Smooth muscle cell of bladder (primary cell): ENCODE measurements around the gene ADAP1. TPM values are rescaled to one million over a fixed set of nuclear protein-coding genes. Genes with fewer than 3 reads are reported as not detected.

Experiments used
- total RNA-seq: library from RNA; depleted of rRNA; stranded (reverse); fragments of >200 nt; gene quantifications from 2 replicates; pipeline ENCODE4 v1.2.3, GENCODE V29; 2014

Gene ADAP1, protein sequence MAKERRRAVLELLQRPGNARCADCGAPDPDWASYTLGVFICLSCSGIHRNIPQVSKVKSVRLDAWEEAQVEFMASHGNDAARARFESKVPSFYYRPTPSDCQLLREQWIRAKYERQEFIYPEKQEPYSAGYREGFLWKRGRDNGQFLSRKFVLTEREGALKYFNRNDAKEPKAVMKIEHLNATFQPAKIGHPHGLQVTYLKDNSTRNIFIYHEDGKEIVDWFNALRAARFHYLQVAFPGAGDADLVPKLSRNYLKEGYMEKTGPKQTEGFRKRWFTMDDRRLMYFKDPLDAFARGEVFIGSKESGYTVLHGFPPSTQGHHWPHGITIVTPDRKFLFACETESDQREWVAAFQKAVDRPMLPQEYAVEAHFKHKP
- total RNA-seq, result 9.1 and 9.2 TPM in 2 replicates

DNA sequence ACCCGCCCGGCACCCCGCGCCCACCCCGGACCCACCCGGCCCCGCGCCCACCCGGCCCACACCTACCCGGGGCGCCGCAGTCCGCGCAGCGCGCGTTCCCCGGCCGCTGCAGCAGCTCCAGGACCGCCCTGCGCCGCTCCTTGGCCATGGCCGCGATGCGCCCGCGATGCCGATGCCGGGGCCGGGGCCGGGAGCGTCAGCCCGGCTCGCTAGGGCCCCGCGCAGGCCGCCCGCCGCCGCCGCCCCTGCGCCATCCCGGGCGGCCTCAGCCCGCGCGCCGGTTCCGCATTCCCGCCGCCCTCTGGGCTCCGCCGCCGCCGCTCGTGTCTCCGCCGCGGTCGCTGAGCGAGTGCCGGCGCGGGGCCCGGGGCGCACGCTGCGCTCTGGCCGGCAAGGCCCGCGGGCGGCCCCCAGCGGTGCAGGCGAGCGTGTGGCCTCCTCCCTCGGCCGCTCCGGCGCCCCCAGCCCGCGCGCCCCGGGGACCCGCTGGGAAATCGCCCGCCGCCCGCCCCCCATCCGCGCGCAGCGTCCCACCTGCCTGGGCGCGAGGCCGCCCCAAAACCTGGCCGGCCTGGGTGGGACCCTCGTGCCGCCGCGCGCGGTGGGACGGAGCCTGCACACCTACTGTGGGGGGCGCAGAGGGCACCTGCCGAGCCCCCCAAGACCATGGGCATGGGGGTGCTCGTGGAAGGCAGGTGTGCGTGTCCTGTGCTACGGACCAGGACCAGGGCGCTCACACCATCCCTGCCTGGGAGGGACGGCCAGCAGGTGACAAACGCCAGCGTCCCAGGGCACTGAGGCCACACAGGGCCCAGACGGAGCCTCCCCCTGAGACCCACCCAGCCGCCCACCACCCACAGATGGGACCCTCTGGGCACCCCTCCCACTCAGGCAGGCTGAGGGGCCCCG is at the start of gene ADAP1:
Gene ADAP1, minus strand, starts transcription at position 351 of the 909 bp plus-strand sequence. Its CDS starts 203 bp downstream, at position 148.

GRCh38 chr7:983004-983615 is 28.6 kb upstream of the ADAP1 start, which contains the start of gene CYP2W1:
Gene CYP2W1, plus strand, starts transcription at chr7:983181. Its CDS starts 31 bp downstream, at chr7:983212.

GRCh38 chr7:974820-975681 is 20.6 kb upstream of the ADAP1 start, which contains the start of gene COX19:
Gene COX19, minus strand, starts transcription at chr7:975549. Its CDS starts 40 bp downstream, at chr7:975509.

GRCh38 chr7:876077-876971 is 78.2 kb downstream of the ADAP1 start, which contains the start of gene GET4:
Gene GET4, plus strand, starts transcription at chr7:876554. Its CDS starts 92 bp downstream, at chr7:876646.

Other genes with a start within 250 kb of the ADAP1 start
- gene DNAAF5, start 228.0 kb downstream of the ADAP1 start, total RNA-seq, result 6.7 and 7.9 TPM in 2 replicates
- 11.7 and 13.7 TPM in 2 replicates for gene PRKAR1B, start 227.4 kb downstream of the ADAP1 start, total RNA-seq
- 95.4 and 135 TPM in 2 replicates for gene SUN1, start 122.2 kb downstream of the ADAP1 start, total RNA-seq
- 16.1 and 19.7 TPM in 2 replicates for gene GET4, start 78.1 kb downstream of the ADAP1 start, total RNA-seq
- gene COX19, start 20.9 kb upstream of the ADAP1 start, total RNA-seq, result 9.5 and 9.6 TPM in 2 replicates
- 0.09 and 0.14 TPM in 2 replicates for gene CYP2W1, start 28.5 kb upstream of the ADAP1 start, total RNA-seq
- gene GPR146, start 89.9 kb upstream of the ADAP1 start, total RNA-seq, result 1.00 and 5.8 TPM in 2 replicates
- 1.00 and 1.5 TPM in 2 replicates for gene GPER1, start 133.4 kb upstream of the ADAP1 start, total RNA-seq
- gene ZFAND2A, start 205.5 kb upstream of the ADAP1 start, total RNA-seq, result 21.0 and 30.0 TPM in 2 replicates